Heart right ventricle (tissue), 16 donors: ENCODE measurements around the gene UQCC5. TPM values are rescaled to one million over a fixed set of nuclear protein-coding genes. Genes with fewer than 3 reads are reported as not detected.

Source experiments
- ATAC-seq, 8 donors: fragments of 200-7000 bp; cut with Tn5 transposase; one replicate each; pipeline ENCODE4 v1.9.1; 2020; ENCODE audit warnings: mild to moderate bottlenecking in 8 of 8, moderate library complexity in 8 of 8, moderate number of reproducible peaks in 1 of 8
- DNase-seq, 2 donors: peaks; one replicate each; pipeline ENCODE4 v3.0.0-alpha.2; 2020
- H3K27ac ChIP-seq, 10 donors: fragments of 200-600 bp; sonication (generic) in 2 of 10; one replicate each; pipeline versions ENCODE4 v1.5.0 to v1.8.0; 2020 to 2022; ENCODE audit warnings: mild to moderate bottlenecking in 3 of 10
- H3K27me3 ChIP-seq, 7 donors: fragments of 200-600 bp; one replicate each; pipeline ENCODE4 v1.8.0; 2021 to 2022; ENCODE audit warnings: mild to moderate bottlenecking in 2 of 7
- H3K36me3 ChIP-seq, 9 donors: fragments of 200-600 bp; sonication (generic) in 1 of 9; one replicate each; pipeline versions ENCODE4 v1.5.0 to v1.8.0; 2020 to 2022; ENCODE audit warnings: mild to moderate bottlenecking in 2 of 9
- H3K4me1 ChIP-seq, 9 donors: fragments of 200-600 bp; sonication (generic) in 1 of 9; one replicate each; pipeline versions ENCODE4 v1.5.0 to v1.8.0; 2020 to 2022; ENCODE audit warnings: mild to moderate bottlenecking in 4 of 9
- H3K4me3 ChIP-seq, 10 donors: fragments of 200-600 bp; sonication (generic) in 2 of 10; one replicate each; pipeline versions ENCODE4 v1.5.0 to v1.8.0; 2020 to 2022; ENCODE audit warnings: mild to moderate bottlenecking in 7 of 10, moderate library complexity in 2 of 10
- H3K9me3 ChIP-seq, 11 donors: fragments of 200-600 bp in 10 of 11; sonication (generic) in 2 of 11; one replicate each; pipeline versions ENCODE4 v1.5.0 to v1.8.0; 2013 to 2022; ENCODE audit warnings: mild to moderate bottlenecking in 2 of 11, control low read depth in 1 of 11, moderate library complexity in 1 of 11
- CTCF ChIP-seq, 9 donors: fragments of 200-600 bp; sonication (generic) in 2 of 9; IDR thresholded peaks; one replicate each; pipeline versions ENCODE4 v1.5.0 to v1.8.0; 2021 to 2022; ENCODE audit warnings: antibody characterized with exemption in 9 of 9, mild to moderate bottlenecking in 5 of 9, moderate library complexity in 1 of 9
- WGBS, 2 donors: extraction: QIAGEN DNeasy Blood & Tissue Kit; methylation state at CpG; one replicate each; pipeline ENCODE4 v1.1.7; 2013; ENCODE audit warnings: inconsistent platforms in 1 of 2; 5-methylcytosine and 5-hydroxymethylcytosine counted together
- intact Hi-C, 10 donors: fragments of 100-400 bp; cut with DNase I; formaldehyde crosslinking; loops; one replicate each; pipeline versions ENCODE4 v1.11.1 to v1.14.2; 2022
- polyA plus RNA-seq, 2 donors: library from polyadenylated mRNA; stranded (reverse); fragments of 200-250 nt; gene quantifications; one replicate each; pipeline ENCODE4 v1.2.3, GENCODE V29; 2013
- total RNA-seq, 10 donors: library from RNA; stranded (reverse); fragmentation: NEBNext Ultra II Directional in 3 of 10; extraction: Animal tissue kit (Norgen Biotek cat#: 25700) in 3 of 10; gene quantifications; one replicate each; pipeline versions ENCODE4 v1.2.1 to v1.2.4, GENCODE V29; 2021 to 2023
- donor health status: Arrhythmogenic right ventricular cardiomyopathy.
- donor health status: ischemic (EF 13 %, LVEDD 7.1; RV severe dilation, severe dysfunction).
- donor health status: healthy with polysubstance abuse.
- donor health status: DM: no; HTN: yes; CAD: no.
- donor health status: DM: no; HTN: no; CAD: no.
- donor health status: ischemic (EF 25% LVEDD 6.9; RV normal size, moderate dysfunction).
- donor health status: ischemic (EF 25% LVEDD 5.7; RV mildly dilated, moderate dysfunction).
- donor health status: healthy.
- donor health status: DM: yes; HTN: yes; CAD: no.
- donor health status: Ischemic cardiomyopathy.
- donor health status: ischemic (EF 35%, LVEDD 5.7; RV mildly dilated, moderate dysfunction).
- donor health status: nonischemic (EF 11% LVEDD 7.7; RV severe dilation, severe dysfunction).
- donor health status: DM: yes; HTN: yes; CAD: no.
- donor health status: PGD.
- donor health status: ischemic (EF 29% LVEDD 5.4; RV normal size, mild dysfunction).
- donor health status: nonischemic (EF 23%, LVEDD 6.1; RV moderate dilation, normal function).

The UQCC5 gene
- total and polyA plus RNA-seq, 12 donors, result 30.2 to 147 (median 70.3) TPM

GRCh38 chr3:52532517-52532837, 3.9 kb upstream of the UQCC5 start:
- intact Hi-C loops, result loop anchor here in 2 of 10 donors (5.0 kb wide), 2 partner anchors 40 to 50 kb away; no protein-coding TSS in a partner anchor
- Histone ChIP-seq H3K27ac (peak overlapping the region; percentile 42 to 91 (median 82)), H3K27me3 (no peaks in the 10 kb centered on the region), H3K9me3 (no peaks in the 10 kb centered on the region), H3K4me1 (peaks cover 38 to 86% (median 68%) of the 10 kb centered on the region in 9 donors), H3K4me3 (peak overlapping the region; percentile 58 to 73 (median 68)), H3K36me3 (peaks cover 0 to 17% (median 7%) of the 10 kb centered on the region in 9 donors)
- no peak for ATAC-seq
- DNase-seq, result no peak
- no peak for TF ChIP-seq CTCF (IDR thresholded peaks at IDR 0.05)
- WGBS, 2 donors, result 42 to 43% methylated on average over 5 of the region's 5 CpGs

GRCh38 chr3:52532838-52533622, 3.4 kb upstream of the UQCC5 start:
- no peaks in the 10 kb centered on the region for H3K9me3 ChIP-seq
- peak overlapping the region; percentile 58 to 73 (median 68) for H3K4me3 ChIP-seq
- no peak for TF ChIP-seq CTCF (IDR thresholded peaks at IDR 0.05)
- 3 to 4% methylated on average over 77 to 78 of the region's 78 CpGs for WGBS, 2 donors
- H3K4me1 ChIP-seq, result peaks cover 43 to 86% (median 73%) of the 10 kb centered on the region in 9 donors
- peaks cover 0 to 12% (median 2%) of the 10 kb centered on the region in 9 donors for H3K36me3 ChIP-seq
- DNase-seq (peak in 1 of 2 donors; percentile 47), ATAC-seq (no peak)
- H3K27me3 ChIP-seq, result no peaks in the 10 kb centered on the region
- peak overlapping the region; percentile 42 to 91 (median 82) for H3K27ac ChIP-seq
- intact Hi-C loops, result loop anchor here in 2 of 10 donors (5.0 kb wide), 2 partner anchors 41 to 51 kb away; no protein-coding TSS in a partner anchor

- Histone ChIP-seq H3K4me1 (peaks cover 43 to 88% (median 73%) of the 10 kb centered on the region in 9 donors), H3K27me3 (no peaks in the 10 kb centered on the region), H3K36me3 (peaks cover 0 to 4% (median 0%) of the 10 kb centered on the region in 9 donors), H3K27ac (peak within 1 kb of the TSS; percentile 72 to 91 (median 85)), H3K9me3 (no peaks in the 10 kb centered on the region), H3K4me3 (peak within 1 kb of the TSS; percentile 58 to 73 (median 68))
- intact Hi-C loops, result loop anchor here in 2 of 10 donors (5.0 kb wide), 2 partner anchors 41 to 51 kb away; no protein-coding TSS in a partner anchor
- 1 to 2% methylated on average over 30 to 91 of the region's 91 CpGs for WGBS, 2 donors
- peak; percentile 1 to 46 (median 14) for ATAC-seq
- TF ChIP-seq CTCF (IDR thresholded peaks at IDR 0.05), result peak in 3 of 9 donors; percentile 34 to 37 (median 37)
- peak; percentile 60 to 82 for DNase-seq
Observed at GRCh38 chr3:52533623-52534280, 2.7 kb upstream of the UQCC5 start, which contains the start of gene NT5DC2. TSS of gene NT5DC2 (minus strand) at chr3:52533857. CDS start at chr3:52533737, 120 bp downstream.
